Measurements from ENCODE around the gene TMEM176B.

The TMEM176B gene

GRCh38 chr7:150753239-150753638, 46.9 kb downstream of the TMEM176B start:
- no peak for TF ChIP-seq CTCF (IDR thresholded peaks at IDR 0.05; ENCODE audit: insufficient read depth, low read depth, low read length, missing control alignments)
- DNase-seq (ENCODE audit: low read depth), result no peak

GRCh38 chr7:150751702-150752101, 48.5 kb downstream of the TMEM176B start:
- no peak for DNase-seq (ENCODE audit: low read depth)
- H3K4me3 ChIP-seq (ENCODE audit: low read depth, low read length), result no peak overlapping the region
- TF ChIP-seq CTCF (IDR thresholded peaks at IDR 0.05; ENCODE audit: insufficient read depth, low read depth, low read length, missing control alignments), result no peak

More at GRCh38 chr7:150753239-150753638, 46.9 kb downstream of the TMEM176B start:
- no peak overlapping the region for H3K4me3 ChIP-seq (ENCODE audit: low read depth, low read length)

- no peak for TF ChIP-seq CTCF (IDR thresholded peaks at IDR 0.05; ENCODE audit: insufficient read depth, low read depth, low read length, missing control alignments)
- no peak overlapping the region for H3K4me3 ChIP-seq (ENCODE audit: low read depth, low read length)
- DNase-seq (ENCODE audit: low read depth), result no peak
These were observed 51.8 kb downstream of the TMEM176B start for GRCh38 chr7:150748376-150748775.

- no peak for TF ChIP-seq CTCF (IDR thresholded peaks at IDR 0.05; ENCODE audit: insufficient read depth, low read depth, low read length, missing control alignments)
- no peak overlapping the region for H3K4me3 ChIP-seq (ENCODE audit: low read depth, low read length)
- no peak for DNase-seq (ENCODE audit: low read depth)
These were observed 53.2 kb downstream of the TMEM176B start for GRCh38 chr7:150746921-150747320.

GRCh38 chr7:150745876-150746275, 54.3 kb downstream of the TMEM176B start:
- no peak for DNase-seq (ENCODE audit: low read depth)
- no peak overlapping the region for H3K4me3 ChIP-seq (ENCODE audit: low read depth, low read length)
- no peak for TF ChIP-seq CTCF (IDR thresholded peaks at IDR 0.05; ENCODE audit: insufficient read depth, low read depth, low read length, missing control alignments)

GRCh38 chr7:150745086-150745485, 55.1 kb downstream of the TMEM176B start:
- no peak for TF ChIP-seq CTCF (IDR thresholded peaks at IDR 0.05; ENCODE audit: insufficient read depth, low read depth, low read length, missing control alignments)
- DNase-seq (ENCODE audit: low read depth), result no peak
- no peak overlapping the region for H3K4me3 ChIP-seq (ENCODE audit: low read depth, low read length)

- H3K4me3 ChIP-seq (ENCODE audit: low read depth, low read length), result no peak overlapping the region
- DNase-seq (ENCODE audit: low read depth), result no peak
- no peak for TF ChIP-seq CTCF (IDR thresholded peaks at IDR 0.05; ENCODE audit: insufficient read depth, low read depth, low read length, missing control alignments)
These were observed 56.0 kb downstream of the TMEM176B start for GRCh38 chr7:150744041-150744656.
